GM19452 (cell line): ENCODE results near the gene CDKN1B.

ENCODE experiments used
- ATAC-seq: cut with Tn5 transposase; IDR thresholded peaks from one replicate; pipeline ENCODE4 v1.9.1; 2021; ENCODE audit not compliant: unreplicated experiment

CDKN1B gene

DNA sequence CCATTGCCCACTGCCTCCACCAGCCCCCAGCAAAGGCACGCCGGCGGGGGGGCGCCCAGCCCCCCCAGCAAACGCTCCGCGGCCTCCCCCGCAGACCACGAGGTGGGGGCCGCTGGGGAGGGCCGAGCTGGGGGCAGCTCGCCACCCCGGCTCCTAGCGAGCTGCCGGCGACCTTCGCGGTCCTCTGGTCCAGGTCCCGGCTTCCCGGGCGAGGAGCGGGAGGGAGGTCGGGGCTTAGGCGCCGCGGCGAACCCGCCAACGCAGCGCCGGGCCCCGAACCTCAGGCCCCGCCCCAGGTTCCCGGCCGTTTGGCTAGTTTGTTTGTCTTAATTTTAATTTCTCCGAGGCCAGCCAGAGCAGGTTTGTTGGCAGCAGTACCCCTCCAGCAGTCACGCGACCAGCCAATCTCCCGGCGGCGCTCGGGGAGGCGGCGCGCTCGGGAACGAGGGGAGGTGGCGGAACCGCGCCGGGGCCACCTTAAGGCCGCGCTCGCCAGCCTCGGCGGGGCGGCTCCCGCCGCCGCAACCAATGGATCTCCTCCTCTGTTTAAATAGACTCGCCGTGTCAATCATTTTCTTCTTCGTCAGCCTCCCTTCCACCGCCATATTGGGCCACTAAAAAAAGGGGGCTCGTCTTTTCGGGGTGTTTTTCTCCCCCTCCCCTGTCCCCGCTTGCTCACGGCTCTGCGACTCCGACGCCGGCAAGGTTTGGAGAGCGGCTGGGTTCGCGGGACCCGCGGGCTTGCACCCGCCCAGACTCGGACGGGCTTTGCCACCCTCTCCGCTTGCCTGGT, at the start of gene CDKN1B:
Gene CDKN1B, plus strand, starts transcription at position 576 of the 793 bp plus-strand sequence. CDS start 472 bp downstream, outside the sequence.
- peak; percentile 41 for ATAC-seq

- ATAC-seq, result no peak
Measured at GRCh38 chr12:12668005-12668404, 49.2 kb upstream of the CDKN1B start.

DNA sequence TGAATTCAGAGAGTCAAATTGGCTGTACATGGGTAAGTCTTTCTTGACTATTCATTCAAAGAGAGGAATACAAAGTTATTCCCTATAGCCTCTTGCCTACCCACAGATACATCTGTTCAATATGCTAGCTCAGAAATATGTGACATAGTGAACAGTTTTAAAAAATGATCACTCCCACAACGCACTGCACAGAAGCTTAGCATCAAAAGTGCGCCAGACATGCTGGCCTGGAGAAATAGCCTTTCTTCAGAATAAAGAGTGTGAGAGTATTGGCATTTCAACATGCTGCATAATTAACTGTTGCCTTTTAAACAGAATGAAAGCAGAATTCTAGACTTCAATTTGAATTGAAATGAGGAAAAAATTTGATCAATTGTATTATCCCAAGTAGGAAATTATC, 48.1 kb upstream of the CDKN1B start:
- no peak for ATAC-seq

GRCh38 chr12:12671850-12672660, 45.1 kb upstream of the CDKN1B start:
- ATAC-seq, result no peak

DNA sequence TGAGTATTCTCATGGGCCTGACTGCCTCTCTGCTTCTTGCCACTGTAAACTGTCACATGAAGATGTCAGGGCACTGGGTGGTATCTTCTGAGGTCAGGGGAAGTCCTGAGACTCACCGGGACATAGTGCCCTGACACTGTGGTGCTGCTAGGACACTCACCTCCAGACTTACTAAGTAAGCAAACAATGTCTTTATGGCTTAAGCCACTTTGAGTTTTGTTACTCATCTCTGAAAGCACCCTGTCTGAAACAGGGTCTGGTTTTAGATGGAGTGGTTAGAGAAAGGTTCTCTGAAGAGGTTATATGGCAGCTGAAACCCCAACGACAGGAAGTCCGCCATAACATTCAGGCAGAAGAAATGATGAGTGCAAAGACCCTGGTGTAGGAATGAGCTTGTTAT, 43.9 kb upstream of the CDKN1B start:
- ATAC-seq, result no peak

GRCh38 chr12:12676605-12677004, 40.6 kb upstream of the CDKN1B start:
- ATAC-seq, result no peak

DNA sequence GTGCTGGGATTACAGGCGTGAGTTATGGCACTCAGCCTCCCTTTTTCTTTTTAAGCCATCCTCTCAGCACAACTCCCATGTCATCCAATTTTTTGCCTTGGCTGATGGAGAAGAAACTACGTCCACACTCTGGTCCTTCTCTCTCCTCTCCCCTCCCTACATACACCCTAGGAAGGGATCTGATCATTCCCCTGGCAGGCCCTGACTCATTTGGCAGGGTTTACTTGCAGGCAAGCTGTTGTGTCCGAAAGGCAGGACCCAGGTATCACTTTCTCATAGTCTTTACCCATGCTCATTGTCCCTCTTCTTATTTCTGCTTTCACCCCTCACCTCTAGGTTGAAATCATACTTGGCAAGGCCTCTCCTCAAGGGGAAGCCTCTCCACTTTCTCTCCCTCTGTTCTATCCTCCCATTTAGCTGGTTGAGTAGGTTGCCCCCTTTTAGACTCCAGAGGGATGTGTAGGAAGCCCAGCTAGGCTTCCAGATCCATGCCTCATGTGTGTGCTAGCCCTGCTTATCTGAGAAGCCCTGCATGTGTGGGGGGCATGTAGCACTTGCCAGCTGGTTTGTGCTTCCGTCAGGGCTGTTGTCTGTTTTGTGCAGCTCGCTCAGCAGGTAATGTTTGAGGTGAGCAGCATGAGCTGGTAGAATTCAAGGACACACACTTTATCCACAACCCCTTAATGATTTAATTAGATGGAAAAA, 36.0 kb upstream of the CDKN1B start:
- ATAC-seq, result no peak

DNA sequence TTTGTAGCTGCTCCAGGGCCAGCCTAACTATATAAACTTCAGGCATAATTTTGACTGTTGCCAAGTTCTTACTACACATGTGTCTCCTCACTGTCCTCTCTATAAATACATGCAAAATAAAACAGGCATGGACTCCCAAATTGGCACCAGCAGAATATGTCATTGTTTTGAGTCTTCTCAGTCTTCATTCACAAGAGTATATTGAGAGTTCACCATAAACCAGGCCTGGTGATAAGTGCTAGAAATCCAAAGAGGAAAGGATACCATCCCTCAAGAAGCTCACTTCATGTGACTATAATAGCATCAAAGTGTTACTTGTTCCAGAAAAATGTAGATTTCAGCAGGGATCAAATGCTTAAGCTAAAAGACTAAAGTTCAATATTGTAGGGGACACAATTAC, 34.9 kb upstream of the CDKN1B start:
- ATAC-seq, result no peak

DNA sequence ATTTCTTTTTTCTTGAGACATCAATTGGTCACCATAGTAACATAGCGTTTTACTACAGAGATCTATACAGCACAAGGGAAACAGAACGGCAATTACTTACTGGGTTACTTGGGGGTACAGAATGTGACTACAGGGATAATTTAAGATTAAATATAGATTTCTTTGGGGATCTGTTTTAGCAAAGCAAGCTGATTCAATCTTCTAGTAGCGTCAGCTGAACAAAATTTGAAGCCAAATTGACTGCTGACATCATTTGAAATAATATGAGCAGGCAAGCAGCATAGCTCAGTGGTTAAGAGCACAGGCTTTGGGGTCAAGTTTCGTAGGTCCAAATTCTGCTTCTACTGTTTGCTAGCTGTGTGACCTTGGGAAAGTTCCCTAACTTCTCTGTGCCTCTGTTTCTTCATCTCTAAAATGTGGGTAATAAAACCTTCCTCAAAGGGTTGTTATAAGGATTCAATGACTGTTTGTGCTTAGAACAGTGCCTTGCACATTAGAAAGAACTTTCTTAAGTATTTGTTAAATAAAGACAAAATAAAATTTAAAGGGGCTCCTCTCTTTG, 34.0 kb upstream of the CDKN1B start:
- no peak for ATAC-seq

DNA sequence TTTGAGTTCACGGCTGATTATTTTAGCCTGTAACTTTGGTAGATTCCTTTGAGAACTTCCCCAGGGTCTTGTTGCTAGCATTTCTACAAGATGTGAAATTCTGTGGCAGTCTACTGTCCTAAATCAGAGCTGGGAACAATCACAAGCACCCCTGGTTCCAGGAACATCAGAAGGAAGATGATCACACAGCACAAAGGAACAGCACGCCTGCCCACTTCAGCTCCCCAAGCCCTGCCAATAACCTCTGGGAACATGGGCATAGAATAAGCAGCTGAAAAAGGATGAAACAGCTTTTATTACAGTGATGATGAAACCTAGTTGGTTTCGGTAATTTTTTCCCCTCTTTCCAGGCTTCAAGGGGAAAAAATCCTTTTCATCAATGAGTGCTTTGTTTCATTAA, 33.4 kb upstream of the CDKN1B start:
- no peak for ATAC-seq

- no peak for ATAC-seq
Measured at GRCh38 chr12:12684375-12685106, 32.6 kb upstream of the CDKN1B start.

DNA sequence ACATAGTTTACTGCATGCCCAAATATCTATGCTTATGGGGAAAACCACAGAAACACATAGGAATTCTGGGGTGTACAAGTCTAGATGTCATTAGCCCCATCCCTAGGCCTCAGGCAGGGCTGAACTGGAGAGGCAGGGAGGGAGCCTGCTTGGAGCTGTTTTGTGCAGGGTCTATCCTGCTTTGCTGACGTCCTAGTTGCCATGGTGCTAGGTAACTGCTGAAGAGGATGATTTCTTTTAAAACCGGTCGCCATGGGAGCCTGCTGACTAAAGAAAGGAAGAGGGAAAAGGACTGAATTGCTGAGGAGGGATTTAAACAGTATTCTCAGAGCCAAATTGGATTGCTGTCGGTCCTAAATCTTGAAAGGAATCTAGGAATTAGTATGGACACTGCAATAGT, 31.9 kb upstream of the CDKN1B start:
- ATAC-seq, result no peak

DNA sequence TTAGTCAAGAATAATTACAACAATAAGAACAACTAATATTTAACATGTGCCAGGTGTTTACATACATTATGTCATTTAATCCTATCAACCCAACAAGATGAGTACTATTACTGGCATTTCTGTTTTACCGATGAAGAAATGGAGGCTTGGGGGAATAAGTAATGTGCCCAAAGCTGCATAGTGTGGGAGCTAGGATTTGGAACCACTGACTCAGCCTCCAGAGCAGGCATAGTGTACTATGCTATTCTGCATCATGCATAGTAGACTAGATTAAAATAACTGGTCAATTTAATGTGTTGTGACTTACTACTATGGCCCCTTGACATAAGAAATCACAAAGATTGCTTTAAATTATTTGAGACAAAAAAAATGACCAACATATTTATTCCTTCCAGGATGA, 30.7 kb upstream of the CDKN1B start:
- no peak for ATAC-seq

DNA sequence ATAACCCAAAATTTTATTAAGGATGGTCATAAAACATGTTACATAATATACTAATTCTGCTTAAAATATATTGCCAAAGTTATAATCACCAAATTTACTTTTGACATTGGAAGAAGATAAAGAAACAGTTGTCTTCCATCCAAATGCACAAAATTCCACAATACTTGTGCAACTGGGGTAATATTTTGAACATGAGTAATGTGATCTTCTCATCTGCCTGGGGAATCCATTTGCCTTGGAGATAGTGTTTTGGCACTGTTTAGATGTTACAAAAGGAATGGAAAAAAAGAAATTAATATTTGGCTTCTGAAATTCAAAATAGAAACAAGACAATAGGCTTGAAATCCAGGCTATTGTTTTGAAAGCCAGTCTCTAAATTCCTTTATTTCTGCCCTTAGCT, 30.2 kb upstream of the CDKN1B start:
- ATAC-seq, result no peak

- no peak for ATAC-seq
Measured at GRCh38 chr12:12689647-12690300, 27.4 kb upstream of the CDKN1B start.

GRCh38 chr12:12691549-12691948, 25.6 kb upstream of the CDKN1B start:
- no peak for ATAC-seq

DNA sequence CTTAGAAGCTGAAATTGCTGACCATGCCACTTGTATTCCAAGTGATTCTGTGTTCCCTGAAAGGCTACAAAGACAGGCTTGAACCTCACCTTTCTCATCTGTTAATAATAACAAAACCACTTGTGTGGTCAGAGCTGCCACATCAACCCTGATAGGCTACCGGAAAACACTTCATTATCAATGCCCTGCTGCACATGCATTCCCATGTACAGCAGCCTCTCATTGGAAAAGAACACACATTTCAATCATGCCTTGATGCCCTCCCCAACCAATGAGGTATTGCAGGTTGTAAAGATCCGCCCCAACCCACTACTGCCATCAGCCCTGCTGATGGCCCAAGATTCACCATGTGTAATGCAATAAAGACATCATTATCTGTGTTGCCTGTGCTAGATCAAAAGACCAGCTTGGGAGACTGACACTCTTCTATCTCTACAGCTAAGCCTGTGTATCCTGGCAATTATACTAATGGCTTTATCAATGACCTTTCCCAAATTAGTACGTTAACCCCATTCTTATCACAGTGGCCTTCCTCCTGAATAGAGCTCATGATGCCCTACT, 24.0 kb upstream of the CDKN1B start:
- peak; percentile 35 for ATAC-seq

DNA sequence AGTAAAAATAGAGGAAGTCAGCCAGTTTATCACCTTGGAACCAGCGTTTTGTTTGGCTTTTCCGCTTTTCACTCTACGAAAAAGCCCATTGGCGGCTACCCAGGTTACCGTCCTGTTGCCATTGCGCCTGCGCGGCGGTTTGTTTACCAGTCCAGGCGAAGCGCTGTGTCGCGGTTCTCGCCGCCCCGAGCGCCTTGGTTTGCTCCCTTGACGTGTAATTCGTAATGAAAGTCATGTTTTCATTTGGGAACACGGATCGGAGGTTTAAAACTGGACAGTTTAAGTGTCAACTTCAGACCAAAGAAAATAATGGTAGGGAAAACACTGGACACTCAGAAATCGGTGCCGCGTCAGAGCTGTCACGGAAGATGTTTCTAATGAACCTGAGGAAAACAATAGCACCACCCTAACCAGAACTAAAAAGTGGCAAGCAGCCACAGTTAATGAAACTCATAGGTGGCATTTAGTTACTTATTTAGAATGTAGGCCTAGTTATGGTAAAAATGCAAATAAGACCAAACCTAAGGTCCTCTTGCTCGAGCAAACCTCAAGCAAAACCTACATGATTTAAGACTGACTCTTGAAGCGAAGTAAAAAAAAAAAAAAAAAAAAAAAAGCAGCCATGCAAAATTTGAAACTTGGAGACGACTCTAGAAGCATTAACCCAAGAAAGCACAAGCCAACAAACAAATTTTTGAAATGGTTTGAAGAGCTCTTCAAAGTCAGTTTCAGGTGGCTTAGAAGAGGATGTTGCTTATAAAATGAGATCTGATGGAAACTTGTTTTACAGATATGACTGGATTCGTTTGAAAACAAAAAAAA, 20.4 kb upstream of the CDKN1B start:
- ATAC-seq, result peak; percentile 73

GRCh38 chr12:12699345-12699744, 17.8 kb upstream of the CDKN1B start:
- no peak for ATAC-seq
